HUDEP-2 (cell line): Measurements from ENCODE around the gene ALDH1A3.

Source experiments
- DNase-seq, 76 experiments: peaks; one replicate each; lab custom pipeline; 2025; ENCODE audit not compliant: unreplicated experiment in 76 of 76; lab: John Stamatoyannopoulos, UW

Gene ALDH1A3

DNA sequence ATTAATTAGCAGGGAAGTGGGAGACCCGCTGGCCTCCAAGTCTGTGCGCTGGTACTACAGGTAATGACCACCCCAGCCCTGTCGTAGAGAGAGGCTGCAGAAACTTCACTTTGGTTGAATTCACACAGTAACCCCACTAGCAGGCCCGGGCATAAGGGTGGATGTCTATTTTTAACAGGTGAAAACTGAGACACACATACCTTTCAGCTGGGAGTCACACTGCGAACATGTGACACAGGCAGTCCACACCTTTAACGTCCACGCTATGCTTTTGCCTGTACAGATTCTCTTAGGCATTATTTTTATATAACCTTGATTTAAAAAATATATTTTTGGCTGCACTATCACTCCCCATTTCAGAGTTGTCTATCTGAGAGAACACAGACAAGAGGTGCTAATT is 43.4 kb downstream of the ALDH1A3 start:
- no peak for DNase-seq

DNA sequence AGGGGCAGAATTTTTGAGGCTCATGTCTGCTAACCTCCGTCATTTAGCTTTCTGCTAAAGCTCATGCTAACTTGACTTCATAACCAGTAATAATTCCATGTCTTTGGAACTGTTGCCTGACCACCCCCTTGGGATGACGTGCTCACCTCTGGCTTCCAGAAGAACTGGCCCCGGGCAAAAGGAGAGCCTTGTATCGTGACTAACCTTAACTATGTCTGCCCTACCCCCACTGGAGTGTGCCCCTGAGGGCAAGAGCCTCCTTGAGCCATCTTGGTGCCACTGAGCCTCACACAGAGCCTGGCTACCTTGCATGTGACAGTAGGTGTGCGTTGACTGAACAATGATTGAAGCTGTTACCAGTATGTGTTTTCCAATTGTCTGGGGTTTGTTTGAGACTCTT is 44.3 kb downstream of the ALDH1A3 start:
- DNase-seq, result no peak

DNA sequence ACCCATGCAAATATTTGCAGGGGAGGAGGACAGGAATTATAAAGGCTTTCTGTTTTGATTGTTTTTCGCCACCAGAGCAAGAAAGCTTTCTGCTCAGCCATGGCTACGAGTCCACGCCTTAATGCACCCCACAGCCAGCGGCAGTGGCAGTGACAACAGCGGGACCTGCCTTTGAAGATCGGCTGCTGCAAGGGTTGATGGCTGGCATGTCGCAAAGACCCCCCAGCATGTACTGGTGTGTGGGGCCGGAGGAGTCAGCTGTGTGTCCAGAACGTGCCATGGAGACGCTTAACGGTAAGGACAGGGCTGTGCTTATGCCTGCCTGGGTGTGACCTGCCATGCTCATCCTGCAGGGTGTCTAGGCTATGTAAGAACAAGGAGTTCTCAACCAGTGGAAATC is 44.8 kb downstream of the ALDH1A3 start:
- no peak for DNase-seq

DNA sequence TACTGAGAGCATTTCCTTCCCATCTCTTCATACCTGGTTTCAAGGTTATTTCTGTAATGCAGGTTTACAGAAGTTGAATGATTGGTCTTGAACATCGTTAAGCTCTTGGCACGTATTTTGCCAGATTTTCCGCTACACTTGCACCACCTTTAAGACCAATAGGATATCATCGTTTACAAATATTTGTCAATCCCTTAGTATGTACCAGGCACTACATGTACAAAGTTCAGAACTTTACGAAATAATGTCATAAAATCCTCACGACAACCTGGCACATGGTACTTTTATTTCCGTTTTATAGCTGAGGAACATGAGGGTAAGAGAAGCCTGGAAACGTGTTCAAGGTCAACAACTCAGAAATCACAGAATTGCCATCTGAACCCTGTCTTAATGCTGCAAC is 45.8 kb downstream of the ALDH1A3 start:
- no peak for DNase-seq

DNA sequence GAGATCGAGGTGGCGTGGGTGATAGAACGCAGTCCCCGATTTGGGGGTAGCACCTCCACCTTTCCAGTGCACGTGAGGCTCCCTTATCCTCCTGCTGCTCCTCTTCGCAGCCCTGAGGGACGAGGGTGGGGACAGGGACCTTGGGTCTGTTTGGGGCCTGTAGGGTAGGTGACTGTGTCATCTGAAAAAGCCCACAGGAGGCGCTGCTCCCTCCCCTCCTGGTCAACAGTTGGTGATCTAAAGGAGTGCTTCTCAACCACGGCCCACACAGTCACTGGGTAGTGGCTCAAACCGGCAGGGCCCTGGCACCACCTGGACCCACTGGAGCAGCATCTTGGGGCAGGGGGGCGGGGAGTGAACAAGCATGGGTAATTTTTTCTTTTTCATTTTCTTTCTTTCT is 46.6 kb downstream of the ALDH1A3 start:
- DNase-seq, result peak in 2 of 76 experiments; percentile 14 to 17

DNA sequence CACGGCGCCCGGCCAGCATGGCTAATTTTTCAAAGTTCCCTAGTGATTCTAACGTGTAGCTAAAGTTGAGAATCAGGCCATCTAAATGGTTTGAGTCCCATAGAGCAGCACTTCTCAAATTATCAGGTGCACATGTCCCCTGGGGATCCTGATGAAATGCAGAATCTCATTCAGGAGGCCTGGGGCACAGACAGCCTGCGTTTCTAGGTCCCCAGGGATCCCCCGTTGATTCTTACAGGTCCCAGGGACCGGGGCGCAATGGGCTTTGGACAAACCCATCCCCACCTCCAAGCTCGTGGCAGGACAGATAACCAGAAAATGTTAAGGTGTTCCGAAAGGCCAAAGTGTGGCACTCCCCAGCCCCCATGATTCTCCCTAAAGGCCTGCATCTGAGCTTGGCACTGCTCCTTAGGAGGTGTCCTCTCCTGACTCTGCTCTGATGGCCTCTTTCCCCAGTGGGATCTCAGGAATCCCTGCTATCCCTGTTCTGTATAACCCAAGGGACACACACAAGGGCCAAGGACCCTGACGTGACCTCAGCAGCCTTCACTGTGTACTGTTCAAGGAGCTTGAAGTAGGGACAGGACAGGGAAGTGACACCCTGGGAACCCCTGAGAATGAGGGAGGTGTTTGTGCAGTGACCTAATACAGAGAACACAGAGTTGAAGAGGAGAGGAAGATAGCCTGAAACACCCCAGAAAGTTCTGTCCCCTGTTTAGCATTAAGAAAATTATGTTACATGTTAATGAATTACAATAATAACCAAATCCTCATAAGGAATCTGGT is 47.5 kb downstream of the ALDH1A3 start:
- DNase-seq, result no peak

DNA sequence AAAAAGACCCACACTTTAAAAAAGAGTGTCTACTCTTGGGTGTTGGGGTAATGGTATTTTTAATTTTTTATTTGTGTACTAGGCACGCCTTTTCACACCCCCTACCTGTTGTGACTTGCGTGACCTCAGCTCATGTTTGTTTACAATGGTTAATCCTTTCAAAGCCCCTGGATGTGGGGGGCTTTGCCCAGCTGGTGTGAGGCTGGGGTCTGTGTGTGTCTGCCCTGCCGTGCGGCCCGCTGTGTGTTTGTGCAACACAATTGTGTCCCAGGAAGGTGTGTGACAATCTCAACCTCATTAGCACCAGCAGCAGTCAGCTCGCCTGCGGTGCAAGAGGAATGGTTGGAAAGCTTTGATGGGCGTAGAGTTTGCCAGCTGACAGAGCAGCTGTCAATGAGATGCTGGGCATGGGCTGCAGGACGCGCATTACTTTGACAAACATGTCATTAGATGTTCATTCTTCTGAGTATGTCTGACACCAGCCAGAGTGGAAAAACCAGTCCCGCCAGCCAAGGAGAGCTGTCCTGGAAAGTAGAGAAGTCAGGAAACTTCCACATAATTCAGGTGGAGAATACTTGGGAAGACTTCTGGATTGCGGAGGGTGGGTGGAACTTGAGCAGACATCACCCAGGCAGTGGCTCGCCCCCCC is 49.1 kb downstream of the ALDH1A3 start:
- no peak for DNase-seq

DNA sequence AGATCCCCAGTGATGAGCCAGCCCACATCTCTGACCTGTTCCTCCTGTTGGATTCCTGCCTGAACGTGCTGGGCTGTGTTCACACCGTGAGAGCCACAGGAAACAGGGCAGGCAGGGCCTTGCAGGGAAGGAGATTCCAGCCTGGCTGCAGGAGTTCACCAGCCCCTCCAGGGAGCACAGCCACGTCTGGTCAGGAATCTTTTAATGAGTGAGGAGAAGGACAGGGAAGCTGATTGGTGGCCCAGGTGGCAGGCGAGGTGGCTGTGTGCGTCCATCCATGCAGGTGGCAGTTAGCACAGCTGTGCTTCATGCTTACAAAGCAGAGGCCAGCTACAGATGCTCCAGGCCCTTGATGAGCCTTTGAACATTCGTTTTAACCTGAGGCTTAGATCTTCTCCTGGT is 50.0 kb downstream of the ALDH1A3 start:
- DNase-seq, result no peak

DNA sequence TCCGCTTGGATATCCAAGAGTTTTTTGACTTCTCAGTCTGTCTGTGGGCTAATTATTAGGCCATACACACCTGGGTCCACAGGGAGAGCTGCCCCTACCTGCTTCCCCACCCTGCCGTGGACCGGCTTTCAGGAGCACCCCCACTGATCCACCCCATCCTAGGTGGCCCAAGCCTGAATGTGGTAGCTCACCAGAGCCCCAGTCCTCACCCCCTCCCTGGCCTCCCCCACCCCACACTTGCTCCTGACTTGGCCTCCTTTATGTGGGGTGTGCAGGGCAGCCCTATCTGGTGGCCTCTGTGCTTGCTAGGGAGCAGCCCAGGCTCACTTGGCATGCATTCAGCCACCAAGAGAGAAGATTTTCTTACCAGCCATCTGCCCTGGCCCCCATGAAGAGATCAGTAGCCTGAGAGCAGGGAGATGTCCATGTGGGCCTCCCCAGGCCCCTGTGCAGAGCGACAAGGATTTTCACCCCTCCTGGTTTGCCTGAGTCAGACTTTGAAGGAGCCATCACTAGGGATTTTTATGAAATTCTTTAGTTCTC is 50.7 kb downstream of the ALDH1A3 start:
- no peak for DNase-seq

DNA sequence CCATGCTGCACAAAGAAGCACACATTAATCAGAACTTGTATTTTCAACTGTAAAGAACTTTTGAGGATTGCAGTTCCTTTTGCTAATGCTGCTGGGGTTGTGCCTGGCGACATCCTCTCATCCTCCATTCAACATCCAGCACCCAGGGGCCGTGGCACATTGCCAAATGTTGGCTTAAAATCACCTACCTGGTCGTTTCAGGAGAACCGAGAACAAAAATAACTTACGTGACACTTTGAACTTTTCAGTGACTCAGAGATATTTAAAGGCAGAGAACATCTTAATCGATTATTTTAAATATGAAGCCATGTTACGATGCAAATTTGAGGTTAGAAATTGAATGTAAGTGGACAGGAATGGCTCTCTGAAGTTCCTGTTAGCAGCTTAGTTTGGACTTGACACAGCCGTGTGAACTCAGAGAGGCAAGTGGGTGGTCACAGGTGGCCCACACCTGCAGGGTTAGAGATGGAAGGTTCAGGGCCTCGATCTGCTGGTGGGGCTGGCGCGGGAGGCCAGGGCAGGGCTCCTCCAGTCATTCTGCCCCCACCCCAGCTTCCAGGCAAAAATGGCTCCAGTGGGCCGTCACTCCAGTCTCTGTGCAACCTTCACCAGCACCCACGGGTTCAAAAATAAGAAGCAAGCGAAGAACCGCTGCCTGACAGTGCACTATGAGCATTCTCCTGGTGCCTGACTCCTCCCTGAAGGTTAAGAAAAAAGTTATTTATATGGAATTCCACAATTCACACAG is 51.7 kb downstream of the ALDH1A3 start:
- no peak for DNase-seq

DNA sequence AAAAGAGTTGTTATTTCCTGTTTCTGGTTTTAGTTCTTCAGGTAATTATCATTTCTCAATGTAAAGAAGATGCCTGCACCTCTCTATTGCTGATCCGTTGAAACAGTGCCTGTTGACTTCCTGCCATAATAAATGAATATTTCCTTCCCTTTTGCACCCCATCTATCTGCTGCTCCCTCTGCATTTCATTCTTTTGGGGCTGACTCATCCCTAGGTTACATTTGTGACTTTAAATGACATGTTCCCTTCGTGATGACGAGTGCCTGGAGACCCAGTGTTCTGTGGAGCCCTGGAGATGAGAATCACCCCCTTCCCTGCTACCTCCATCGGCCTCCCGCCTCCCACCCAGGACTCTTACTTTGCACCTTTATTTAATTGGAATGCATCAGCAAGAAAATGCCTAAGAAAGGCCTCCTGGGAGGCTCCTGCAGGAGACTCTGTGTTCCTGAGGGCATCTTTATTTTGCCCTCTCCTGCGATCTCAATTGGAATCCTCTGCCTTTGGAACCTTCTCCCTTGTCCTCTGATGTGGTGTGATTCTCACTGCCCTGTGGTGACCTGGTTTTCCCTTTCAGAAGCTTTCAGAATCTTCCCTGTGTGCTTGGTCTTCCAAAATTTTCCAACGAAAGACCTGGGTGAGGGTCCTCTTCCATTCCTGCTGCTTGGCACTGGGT is 53.2 kb downstream of the ALDH1A3 start:
- DNase-seq, result no peak

DNA sequence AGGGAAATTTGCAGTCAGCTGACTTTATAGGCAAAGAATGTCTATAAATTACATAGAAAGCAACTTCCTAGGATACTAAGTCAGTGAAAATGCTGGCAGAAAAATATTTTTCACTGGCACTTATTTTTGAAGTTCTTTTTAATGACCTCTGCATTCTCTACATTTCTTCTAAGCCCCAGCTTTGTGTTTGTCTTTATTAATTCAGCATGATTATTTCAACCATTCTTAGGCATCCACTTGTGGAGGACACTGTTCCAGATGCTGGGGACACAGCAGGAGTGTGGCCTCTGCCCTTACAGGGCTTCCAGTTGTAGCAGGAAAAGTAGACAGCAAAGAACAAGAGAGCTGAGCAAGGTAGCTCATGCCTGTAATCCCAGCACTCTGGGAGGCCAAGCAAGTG is 54.5 kb downstream of the ALDH1A3 start:
- no peak for DNase-seq

DNA sequence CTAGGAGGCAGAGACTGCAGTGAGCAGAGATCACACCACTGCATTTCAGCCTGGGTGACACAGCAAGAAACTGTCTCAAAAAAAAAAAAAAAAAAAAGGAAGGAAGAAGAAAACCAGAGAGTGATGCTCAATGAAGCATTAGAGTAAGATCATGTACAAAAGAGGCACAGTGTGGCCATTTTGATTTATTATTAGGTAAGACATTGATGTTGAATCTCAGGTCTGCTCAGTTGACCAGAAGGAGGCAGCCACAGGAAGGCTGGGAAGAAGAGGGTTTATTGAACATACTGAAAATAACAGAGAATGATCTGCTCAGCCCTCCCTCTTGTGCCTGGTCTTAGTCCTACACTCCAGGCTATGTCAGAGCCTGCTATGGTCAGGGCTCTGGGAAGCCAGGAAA is 55.1 kb downstream of the ALDH1A3 start:
- DNase-seq, result no peak

DNA sequence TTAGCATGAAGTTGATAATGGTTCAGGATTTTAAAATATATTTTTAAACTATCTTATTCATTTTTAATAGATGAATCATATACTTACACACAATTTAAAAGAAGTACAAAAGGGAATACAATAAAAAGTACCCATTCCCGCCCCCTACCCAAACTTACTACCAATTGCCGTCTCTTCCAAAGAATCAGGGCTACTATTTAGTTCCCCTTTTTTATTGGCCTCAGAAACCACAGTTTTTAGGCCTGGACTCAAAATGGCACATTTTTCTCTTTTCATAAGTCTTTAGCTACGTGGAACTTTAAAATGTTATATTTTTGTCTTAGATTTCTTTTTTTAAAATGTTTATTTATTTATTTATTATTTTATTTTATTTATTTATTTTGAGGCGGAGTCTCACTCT is 57.5 kb downstream of the ALDH1A3 start:
- no peak for DNase-seq

DNA sequence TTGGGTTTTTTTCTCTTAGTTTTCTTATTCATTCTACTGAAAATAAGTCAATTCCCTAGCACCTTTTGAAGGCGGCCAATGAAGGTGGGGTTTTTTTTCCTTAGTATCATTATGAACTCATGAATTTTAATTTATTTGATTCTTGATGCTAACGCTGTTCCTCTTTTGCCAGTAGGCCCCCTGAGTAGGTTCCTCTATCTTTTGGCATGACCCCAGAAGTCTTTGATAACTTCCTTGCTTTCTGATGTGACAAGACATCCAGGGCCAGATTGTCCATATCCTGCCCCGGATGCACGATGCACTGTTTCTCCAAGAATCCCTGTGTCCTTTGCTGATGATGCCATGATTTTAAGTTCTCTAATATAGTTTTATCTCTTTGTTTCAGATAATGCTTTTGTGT is 60.2 kb downstream of the ALDH1A3 start:
- DNase-seq, result no peak

DNA sequence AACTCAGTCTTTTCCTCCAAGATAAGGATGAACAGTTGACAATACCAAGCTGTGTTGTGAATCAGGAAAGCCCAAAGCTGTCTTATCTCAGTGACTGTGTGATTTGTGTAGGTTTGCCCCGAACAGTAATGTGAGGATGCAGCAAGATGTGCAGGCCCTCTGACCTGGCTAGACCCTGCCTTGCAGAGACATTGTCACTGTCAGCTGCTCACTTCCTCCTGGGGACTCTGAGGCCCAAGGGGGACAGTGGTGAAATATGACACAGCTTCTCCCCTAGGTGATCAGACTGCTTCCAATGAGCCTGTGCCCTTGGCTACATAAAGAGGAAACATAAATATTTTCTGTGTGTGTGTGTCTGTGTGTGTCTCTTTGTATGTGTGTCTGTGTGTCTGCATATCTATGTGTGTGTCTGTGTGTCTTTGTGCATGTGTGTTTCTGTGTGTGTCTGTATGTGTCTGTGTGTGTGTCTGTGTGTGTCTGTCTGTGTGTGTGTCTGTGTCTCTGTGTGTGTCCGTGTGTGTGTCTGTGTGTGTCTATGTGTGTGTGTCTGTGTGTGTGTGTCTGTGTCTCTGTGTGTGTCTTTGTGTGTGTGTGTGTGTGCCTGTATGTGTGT is 61.2 kb downstream of the ALDH1A3 start:
- no peak for DNase-seq

DNA sequence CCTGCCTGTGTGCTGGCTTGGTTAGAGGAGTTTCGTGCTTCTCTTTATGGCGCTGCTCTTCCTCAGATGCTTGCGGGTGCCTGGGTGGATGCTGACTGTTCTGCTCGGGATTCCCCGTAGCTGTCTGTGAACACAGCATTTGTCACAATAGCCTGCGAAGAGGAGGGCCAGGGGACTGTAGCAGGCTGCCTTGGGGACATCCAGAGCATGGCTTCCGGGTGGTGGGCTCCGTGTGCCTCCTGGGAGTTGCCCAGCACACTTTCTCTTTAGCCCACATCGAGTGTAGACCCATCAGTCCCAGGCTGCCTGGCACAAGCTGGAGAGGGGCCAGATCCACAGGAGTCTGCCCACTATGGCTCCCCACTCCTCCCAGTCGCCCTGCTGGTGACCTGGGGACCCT is 61.9 kb downstream of the ALDH1A3 start:
- DNase-seq, result no peak

DNA sequence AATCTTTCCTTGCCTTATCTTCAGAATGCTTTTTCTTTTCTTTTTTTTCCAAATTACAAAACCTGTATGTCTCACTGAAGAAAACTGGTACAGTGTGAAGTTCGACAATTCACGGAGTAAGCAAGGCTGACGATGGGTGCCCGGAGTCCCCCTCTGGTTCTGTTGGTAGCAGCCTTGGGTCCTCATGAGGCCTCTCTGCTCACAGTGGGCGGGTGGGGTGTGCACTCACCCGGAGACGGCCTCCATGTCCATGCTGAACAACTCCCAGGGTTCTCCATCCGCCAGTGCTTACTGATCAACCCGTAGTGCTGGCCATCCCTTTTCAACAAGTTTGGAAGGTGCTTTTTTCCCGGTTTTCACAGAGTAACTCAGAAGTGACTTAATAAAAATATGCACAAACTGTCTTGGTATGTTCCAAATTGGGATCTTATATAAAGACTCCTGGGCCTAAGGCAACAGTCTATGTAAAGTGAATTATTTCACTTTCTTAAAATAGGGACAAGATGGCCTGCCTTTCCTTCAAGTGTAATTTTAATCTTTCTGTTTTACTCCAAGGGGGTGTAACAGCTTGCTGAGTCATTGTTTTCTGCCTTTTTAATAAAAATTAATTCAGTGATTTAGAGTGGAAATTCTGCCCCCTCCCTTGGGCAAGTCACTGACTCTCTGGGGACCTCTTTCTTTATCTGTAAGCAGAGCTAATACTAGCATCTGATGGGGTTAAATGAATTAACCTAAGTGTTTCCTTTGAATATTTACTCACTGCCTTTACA is 63.2 kb downstream of the ALDH1A3 start:
- DNase-seq, result no peak

DNA sequence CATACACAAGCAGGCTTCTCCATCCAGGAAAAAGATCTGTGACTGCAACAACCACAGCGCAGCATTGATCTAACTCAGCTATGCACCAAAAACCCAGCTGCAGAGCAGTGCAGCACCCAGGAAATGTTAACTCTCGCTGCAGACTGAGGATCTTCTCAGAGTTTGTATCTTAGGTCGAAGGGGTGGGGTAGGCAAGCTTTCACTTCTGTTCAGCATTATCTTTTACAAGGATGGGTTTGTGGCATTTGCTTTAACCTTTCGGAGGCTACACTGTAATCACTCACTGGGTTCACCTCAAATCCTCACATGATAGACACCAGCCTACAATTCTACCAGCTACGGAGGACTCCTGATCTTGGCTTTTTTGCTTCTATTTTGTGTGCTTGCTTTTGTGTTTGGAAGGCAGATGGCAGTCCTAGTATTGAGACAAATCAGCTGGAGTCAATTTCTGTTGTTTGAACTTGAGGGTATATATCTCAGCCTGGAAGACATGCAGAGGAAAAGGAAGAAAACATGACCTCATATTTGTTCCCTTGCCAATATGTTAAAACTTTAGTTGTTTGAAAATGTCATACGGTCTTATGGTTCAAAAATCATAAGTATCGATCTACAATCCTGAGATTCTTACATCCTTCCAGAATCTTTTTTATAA is 64.7 kb downstream of the ALDH1A3 start:
- no peak for DNase-seq
